ENCODE measurements around the gene ANKS1A. TPM values are rescaled to one million over a fixed set of nuclear protein-coding genes. Genes with fewer than 3 reads are reported as not detected.

The ANKS1A gene
- total RNA-seq, 1 donor from 2014 or later = 33.5 TPM

DNA sequence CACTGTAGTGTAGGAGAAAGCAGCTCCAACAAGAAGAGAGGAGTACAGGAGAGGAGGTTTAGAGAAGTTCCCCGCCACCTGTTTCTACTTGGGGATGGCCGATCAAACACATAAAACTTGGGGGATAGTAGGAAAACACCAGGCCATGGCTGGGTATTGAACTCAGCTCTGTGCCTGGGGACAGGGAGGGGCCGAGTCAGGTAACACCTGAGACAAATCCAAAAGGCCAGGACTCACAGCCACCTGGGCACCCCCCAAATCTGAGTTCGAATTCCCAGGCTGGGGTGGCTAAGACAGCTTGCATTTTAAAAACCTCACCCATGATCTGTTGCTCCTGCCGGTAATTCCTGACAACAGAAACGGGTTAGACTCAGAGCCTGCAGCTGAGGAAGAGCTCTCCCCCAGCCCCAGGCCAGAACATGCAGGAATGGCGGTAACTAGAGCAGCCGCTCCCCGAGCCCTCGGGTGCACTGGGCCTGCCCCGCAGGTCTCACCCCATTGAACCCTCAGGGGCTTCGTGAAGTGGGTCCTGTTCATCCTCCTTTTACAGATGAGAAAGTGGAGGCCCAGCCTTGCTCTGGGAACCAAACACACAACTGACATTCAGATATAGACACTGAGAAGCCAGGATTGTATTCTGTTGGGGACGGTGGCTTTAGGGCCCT, 191.1 kb downstream of the ANKS1A start:
- Histone ChIP-seq H3K27me3 (ENCODE audit: low read depth) (no peaks in the 10 kb centered on the region), H3K4me1 (peaks cover 18% of the 10 kb centered on the region), H3K4me3 (no peak overlapping the region), H3K9me3 (replicated peaks) (no peaks in the 10 kb centered on the region), H3K36me3 (peaks cover 91% of the 10 kb centered on the region), H3K27ac (replicated peaks) (no peak overlapping the region)
- no peak for DNase-seq
- intact Hi-C loops (cut with micrococcal nuclease) = no loop called here
- TF ChIP-seq, protein P1, sequence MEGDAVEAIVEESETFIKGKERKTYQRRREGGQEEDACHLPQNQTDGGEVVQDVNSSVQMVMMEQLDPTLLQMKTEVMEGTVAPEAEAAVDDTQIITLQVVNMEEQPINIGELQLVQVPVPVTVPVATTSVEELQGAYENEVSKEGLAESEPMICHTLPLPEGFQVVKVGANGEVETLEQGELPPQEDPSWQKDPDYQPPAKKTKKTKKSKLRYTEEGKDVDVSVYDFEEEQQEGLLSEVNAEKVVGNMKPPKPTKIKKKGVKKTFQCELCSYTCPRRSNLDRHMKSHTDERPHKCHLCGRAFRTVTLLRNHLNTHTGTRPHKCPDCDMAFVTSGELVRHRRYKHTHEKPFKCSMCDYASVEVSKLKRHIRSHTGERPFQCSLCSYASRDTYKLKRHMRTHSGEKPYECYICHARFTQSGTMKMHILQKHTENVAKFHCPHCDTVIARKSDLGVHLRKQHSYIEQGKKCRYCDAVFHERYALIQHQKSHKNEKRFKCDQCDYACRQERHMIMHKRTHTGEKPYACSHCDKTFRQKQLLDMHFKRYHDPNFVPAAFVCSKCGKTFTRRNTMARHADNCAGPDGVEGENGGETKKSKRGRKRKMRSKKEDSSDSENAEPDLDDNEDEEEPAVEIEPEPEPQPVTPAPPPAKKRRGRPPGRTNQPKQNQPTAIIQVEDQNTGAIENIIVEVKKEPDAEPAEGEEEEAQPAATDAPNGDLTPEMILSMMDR (IDR thresholded peaks at IDR 0.05; ENCODE audit: borderline replicate concordance) = no peak

DNA sequence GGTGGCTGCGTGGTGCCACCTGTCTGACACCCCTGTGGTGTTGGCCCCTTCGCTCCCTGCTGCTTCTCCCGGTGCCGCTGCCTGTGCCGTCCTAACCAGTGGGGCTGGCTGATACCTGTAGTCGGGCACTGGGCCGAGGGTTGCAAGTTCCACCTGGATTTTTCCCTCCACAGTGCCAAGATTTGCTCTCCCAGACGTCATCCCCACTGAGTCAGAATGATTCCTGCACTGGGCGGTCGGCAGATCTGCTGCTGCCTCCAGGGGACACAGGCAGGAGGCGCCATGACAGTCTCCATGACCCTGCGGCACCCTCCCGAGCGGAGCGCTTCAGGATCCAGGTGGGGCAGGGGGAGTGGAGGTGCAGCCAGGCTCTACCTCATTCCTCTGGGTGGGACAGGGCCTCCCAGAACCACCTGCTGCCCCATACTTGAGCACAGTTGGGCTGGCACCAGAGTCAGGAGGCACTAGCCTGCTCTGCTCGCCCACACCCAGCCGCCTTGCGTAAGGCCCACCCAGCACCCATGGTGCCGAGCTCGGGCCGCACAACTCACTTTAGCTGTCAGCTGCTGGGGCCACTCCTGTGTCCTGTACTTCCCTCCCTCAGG, 191.9 kb downstream of the ANKS1A start:
- no peak for DNase-seq
- intact Hi-C loops (cut with micrococcal nuclease) = no loop called here

DNA sequence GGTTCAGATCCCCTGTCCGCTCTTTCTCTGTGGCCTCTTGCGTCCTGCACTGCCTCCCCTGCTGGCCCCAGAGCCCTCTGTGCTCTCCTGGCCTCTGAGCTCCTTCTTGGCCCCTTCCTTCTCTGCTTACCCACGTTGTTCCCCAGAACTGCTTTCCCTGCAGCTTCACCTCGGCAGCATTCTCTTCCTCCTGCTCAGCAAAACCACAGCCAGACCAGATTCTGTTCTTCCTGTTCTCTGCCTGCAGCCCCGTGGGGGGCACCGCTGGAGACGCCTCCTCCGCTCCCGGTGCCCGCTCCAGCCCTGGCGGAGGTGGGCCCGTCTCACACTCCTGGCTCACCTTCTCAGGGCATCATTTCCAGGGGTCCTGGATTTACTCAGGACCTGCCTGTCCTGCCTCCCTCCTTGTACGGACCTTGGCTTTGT, 192.4 kb downstream of the ANKS1A start:
- intact Hi-C loops (cut with micrococcal nuclease) = no loop called here
- peaks cover 100% of the 10 kb centered on the region for H3K36me3 ChIP-seq

More for the DNA sequence above, 191.9 kb downstream of the ANKS1A start:
- Histone ChIP-seq H3K27ac (replicated peaks) (peak overlapping the region; percentile 61), H3K9me3 (replicated peaks) (no peaks in the 10 kb centered on the region), H3K4me3 (no peak overlapping the region), H3K27me3 (ENCODE audit: low read depth) (no peaks in the 10 kb centered on the region), H3K4me1 (peaks cover 18% of the 10 kb centered on the region), H3K36me3 (peaks cover 97% of the 10 kb centered on the region)
- TF ChIP-seq, protein P1 (IDR thresholded peaks at IDR 0.05; ENCODE audit: borderline replicate concordance) = no peak

DNA sequence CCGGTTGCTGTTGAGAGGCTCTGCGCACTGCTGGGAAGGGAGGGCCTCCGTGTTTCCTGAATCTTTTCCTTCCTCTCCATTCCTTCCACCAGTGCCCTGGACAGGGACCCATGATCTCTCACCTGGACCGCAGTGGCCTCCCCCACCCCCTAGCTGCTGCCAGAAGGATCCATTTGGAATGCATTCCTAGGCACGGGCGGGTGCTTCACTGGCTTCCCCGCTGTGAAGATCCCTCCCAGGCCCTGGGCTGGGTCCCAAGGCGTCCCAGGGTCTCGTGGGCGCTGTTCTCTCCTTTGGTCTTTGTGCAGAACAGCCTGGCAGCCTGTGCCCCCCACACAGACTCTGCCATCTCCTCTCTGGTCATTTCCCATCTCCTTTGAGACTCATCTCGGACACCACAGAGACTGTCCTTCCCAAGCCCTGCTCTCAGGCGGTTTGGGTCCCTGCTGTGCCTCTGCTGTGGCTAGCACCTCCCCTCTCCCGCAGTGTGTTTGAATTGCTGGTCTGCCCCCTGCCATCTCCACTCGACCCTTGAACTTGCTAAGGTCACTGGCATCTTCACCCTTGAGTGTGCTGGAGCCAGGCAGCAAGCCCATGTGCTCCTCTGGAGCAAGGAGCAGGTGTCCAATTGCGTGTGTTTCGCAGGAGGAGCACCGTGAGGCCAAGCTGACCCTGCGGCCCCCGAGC, 193.1 kb downstream of the ANKS1A start:
- peak overlapping the region; percentile 61 for H3K27ac ChIP-seq (replicated peaks)
- TF ChIP-seq, protein P1 (IDR thresholded peaks at IDR 0.05; ENCODE audit: borderline replicate concordance) = no peak
- H3K9me3 ChIP-seq (replicated peaks) = no peaks in the 10 kb centered on the region
- H3K36me3 ChIP-seq = peaks cover 100% of the 10 kb centered on the region
- intact Hi-C loops (cut with micrococcal nuclease) = no loop called here
- peaks cover 28% of the 10 kb centered on the region for H3K4me1 ChIP-seq
- no peak for DNase-seq
- no peak overlapping the region for H3K4me3 ChIP-seq
- H3K27me3 ChIP-seq (ENCODE audit: low read depth) = no peaks in the 10 kb centered on the region

More for the DNA sequence above, 192.4 kb downstream of the ANKS1A start:
- Histone ChIP-seq H3K4me3 (no peak overlapping the region), H3K9me3 (replicated peaks) (no peaks in the 10 kb centered on the region), H3K4me1 (peaks cover 21% of the 10 kb centered on the region), H3K27ac (replicated peaks) (peak overlapping the region; percentile 61), H3K27me3 (ENCODE audit: low read depth) (no peaks in the 10 kb centered on the region)
- TF ChIP-seq, protein P1 (IDR thresholded peaks at IDR 0.05; ENCODE audit: borderline replicate concordance) = no peak
- no peak for DNase-seq

DNA sequence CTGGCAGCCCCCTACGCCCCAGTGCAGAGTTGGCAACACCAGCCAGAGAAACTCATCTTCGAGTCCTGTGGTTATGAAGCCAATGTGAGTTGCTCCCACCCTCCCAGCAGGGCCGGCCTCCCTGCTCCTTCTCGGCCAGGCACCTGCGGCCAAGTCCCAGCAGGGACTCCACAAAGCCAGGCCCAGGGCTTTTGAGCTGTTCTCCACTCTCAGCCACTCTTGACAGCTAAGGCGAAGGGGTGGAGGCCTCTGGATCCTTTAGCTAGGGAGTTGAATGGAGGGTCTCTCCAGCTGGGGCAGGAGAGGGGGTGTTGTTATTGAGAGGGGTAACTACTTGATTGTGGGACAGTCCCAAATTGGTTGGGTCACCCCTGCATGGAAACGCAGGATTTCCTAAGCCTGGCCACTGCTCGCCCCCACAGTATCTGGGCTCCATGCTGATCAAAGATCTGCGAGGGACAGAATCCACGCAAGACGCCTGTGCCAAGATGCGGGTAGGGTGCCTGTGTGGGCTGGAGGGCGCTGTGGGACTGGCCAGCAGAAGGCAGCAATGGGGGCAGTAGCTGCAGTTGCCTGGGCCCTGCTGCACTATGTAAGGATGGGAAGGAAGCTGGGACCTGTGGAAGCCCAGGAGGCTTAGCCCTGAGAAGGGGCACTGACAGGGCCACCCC, 193.8 kb downstream of the ANKS1A start:
- Histone ChIP-seq H3K27me3 (ENCODE audit: low read depth) (no peaks in the 10 kb centered on the region), H3K9me3 (replicated peaks) (no peaks in the 10 kb centered on the region), H3K27ac (replicated peaks) (no peak overlapping the region), H3K4me1 (peaks cover 35% of the 10 kb centered on the region), H3K36me3 (peaks cover 100% of the 10 kb centered on the region), H3K4me3 (no peak overlapping the region)
- TF ChIP-seq, protein P1 (IDR thresholded peaks at IDR 0.05; ENCODE audit: borderline replicate concordance) = no peak
- DNase-seq = no peak
- intact Hi-C loops (cut with micrococcal nuclease) = no loop called here
